Chondrocyte (in vitro differentiated cells): Measurements from ENCODE around the gene OR10R2. TPM values are rescaled to one million over a fixed set of nuclear protein-coding genes. Genes with fewer than 3 reads are reported as not detected.
A peak's percentile ranks its signal among the peaks of the same experiment; 100 is the strongest.

Experiments used
- DNase-seq: peaks from one replicate; pipeline ENCODE4 v3.0.0; 2021; ENCODE audit warnings: mixed read lengths, low spot score
- H3K27ac Mint-ChIP-seq: one replicate; pipeline ENCODE4 v1.8.0; 2021; ENCODE audit warnings: mild to moderate bottlenecking, moderate library complexity, mixed read lengths; ENCODE audit not compliant: unreplicated experiment
- H3K27me3 Mint-ChIP-seq: 2 replicates; pipeline ENCODE4 v1.8.0; 2021; ENCODE audit warnings: low read depth, mixed read lengths
- H3K36me3 Mint-ChIP-seq: 2 replicates; pipeline ENCODE4 v1.8.0; 2021; ENCODE audit warnings: low read depth, mixed read lengths
- H3K4me1 Mint-ChIP-seq: 2 replicates; pipeline ENCODE4 v1.8.0; 2021; ENCODE audit warnings: low read depth, mild to moderate bottlenecking, mixed read lengths
- H3K4me3 Mint-ChIP-seq: one replicate; pipeline ENCODE4 v1.8.0; 2021; ENCODE audit warnings: mild to moderate bottlenecking, moderate library complexity, mixed read lengths; ENCODE audit not compliant: unreplicated experiment
- H3K9me3 Mint-ChIP-seq: 2 replicates; pipeline ENCODE4 v1.8.0; 2021; ENCODE audit warnings: low read depth, mixed read lengths
- CTCF ChIP-seq: fragments of 200-600 bp; sonication (generic); IDR thresholded peaks from 2 replicates; pipeline ENCODE4 v1.5.0; 2021; ENCODE audit warnings: antibody characterized with exemption, mild to moderate bottlenecking, moderate library complexity
- total RNA-seq: library from RNA; stranded (reverse); gene quantifications from 3 replicates; pipeline ENCODE4 v1.2.1, GENCODE V29; 2021

Gene OR10R2
- total RNA-seq, 1 donor from 2014 or later = not detected

- no peak overlapping the region for H3K4me3 Mint-ChIP-seq
These were observed 19.3 kb downstream of the OR10R2 start for GRCh38 chr1:158491316-158491715.

GRCh38 chr1:158493054-158493453 lies 21.0 kb downstream of the OR10R2 start:
- no peak for DNase-seq

More at GRCh38 chr1:158491316-158491715, 19.3 kb downstream of the OR10R2 start:
- H3K9me3 Mint-ChIP-seq = no peaks in the 10 kb centered on the region
- no peak for TF ChIP-seq CTCF
- H3K4me1 Mint-ChIP-seq = no peaks in the 10 kb centered on the region
- no peak for DNase-seq
- no peaks in the 10 kb centered on the region for H3K36me3 Mint-ChIP-seq
- H3K27me3 Mint-ChIP-seq = peaks cover 8% of the 10 kb centered on the region
- H3K27ac Mint-ChIP-seq = no peak overlapping the region

GRCh38 chr1:158494796-158495195 lies 22.8 kb downstream of the OR10R2 start:
- TF ChIP-seq CTCF = no peak
- no peaks in the 10 kb centered on the region for H3K36me3 Mint-ChIP-seq
- no peak overlapping the region for H3K27ac Mint-ChIP-seq
- peaks cover 8% of the 10 kb centered on the region for H3K27me3 Mint-ChIP-seq
- no peak overlapping the region for H3K4me3 Mint-ChIP-seq
- no peaks in the 10 kb centered on the region for H3K4me1 Mint-ChIP-seq
- DNase-seq = no peak
- no peaks in the 10 kb centered on the region for H3K9me3 Mint-ChIP-seq

More at GRCh38 chr1:158493054-158493453, 21.0 kb downstream of the OR10R2 start:
- no peaks in the 10 kb centered on the region for H3K4me1 Mint-ChIP-seq
- H3K27me3 Mint-ChIP-seq = peaks cover 6% of the 10 kb centered on the region
- no peaks in the 10 kb centered on the region for H3K9me3 Mint-ChIP-seq
- no peaks in the 10 kb centered on the region for H3K36me3 Mint-ChIP-seq
- no peak overlapping the region for H3K27ac Mint-ChIP-seq
- no peak overlapping the region for H3K4me3 Mint-ChIP-seq
- TF ChIP-seq CTCF = no peak

- H3K9me3 Mint-ChIP-seq = no peaks in the 10 kb centered on the region
- TF ChIP-seq CTCF = peak; percentile 28
- H3K4me1 Mint-ChIP-seq = no peaks in the 10 kb centered on the region
- H3K27me3 Mint-ChIP-seq = peaks cover 8% of the 10 kb centered on the region
- DNase-seq = no peak
- no peak overlapping the region for H3K27ac Mint-ChIP-seq
- H3K4me3 Mint-ChIP-seq = no peak overlapping the region
- H3K36me3 Mint-ChIP-seq = no peaks in the 10 kb centered on the region
These were observed 24.4 kb downstream of the OR10R2 start for GRCh38 chr1:158496374-158496773.

- peaks cover 9% of the 10 kb centered on the region for H3K4me1 Mint-ChIP-seq
- no peak for DNase-seq
- peaks cover 5% of the 10 kb centered on the region for H3K9me3 Mint-ChIP-seq
- no peak overlapping the region for H3K27ac Mint-ChIP-seq
- TF ChIP-seq CTCF = peak; percentile 59
- no peak overlapping the region for H3K4me3 Mint-ChIP-seq
- no peaks in the 10 kb centered on the region for H3K36me3 Mint-ChIP-seq
- H3K27me3 Mint-ChIP-seq = peaks cover 13% of the 10 kb centered on the region
These were observed 34.5 kb downstream of the OR10R2 start for GRCh38 chr1:158506369-158506987.
